HepG2 (cell line): ENCODE measurements around the gene CCDC88C. TPM values are rescaled to one million over a fixed set of nuclear protein-coding genes. Genes with fewer than 3 reads are reported as not detected.
A peak's percentile ranks its signal among the peaks of the same experiment; 100 is the strongest.

Experiments used
- ATAC-seq: fragments of 200-7000 bp; cut with Tn5 transposase; 3 replicates; pipeline ENCODE4 v1.9.1; 2020; ENCODE audit warnings: mild to moderate bottlenecking, moderate library complexity
- BruUV-seq: library from RNA; stranded (reverse); fragments of 400-500 nt; replicated peaks from 2 replicates; lab custom pipeline; 2021; lab: Mats Ljungman, UMichigan
- CTCF ChIA-PET: fragments of 300-600 bp; formaldehyde crosslinking; extraction: SDS; loops from one replicate; lab custom pipeline; 2021; ENCODE audit warnings: low total read pairs, inconsistent platforms, low intra/inter-chr PET ratio; lab: Yijun Ruan, JAX
- POLR2A ChIA-PET: fragments of 350-600 bp; sonication (Branson Sonifier 250); formaldehyde crosslinking; loops from one replicate; lab custom pipeline; 2020; ENCODE audit warnings: antibody characterized with exemption, inconsistent platforms; lab: Yijun Ruan, JAX
- DNase-seq: peaks from one replicate; pipeline ENCODE4 v3.0.0-alpha.2; 2015; ENCODE audit warnings: low spot score
- FAIRE-seq: peaks from 3 replicates; lab custom pipeline; 2011; peaks lifted over from hg19 to GRCh38; lab: Jason Lieb, UNC
- H2AFZ ChIP-seq: one replicate; pipeline ENCODE4 v1.6.1; 2011; ENCODE audit warnings: low read length, inconsistent platforms
- H3K27ac ChIP-seq: fragments of 300-600 bp; 3 replicates; pipeline ENCODE4 v1.8.0; 2011; ENCODE audit warnings: mixed run types, mild to moderate bottlenecking, mixed read lengths, low read length, inconsistent platforms; ENCODE audit not compliant: insufficient read depth; ENCODE audit errors: extremely low read length
- H3K27me3 ChIP-seq, 2 experiments: fragments of 200-600 bp in 1 of 2; 2 replicates in 1 of 2; 3 replicates in 1 of 2; pipeline versions ENCODE4 v1.6.0 to v1.8.0; 2011; ENCODE audit warnings: low read length in 2 of 2, mild to moderate bottlenecking in 2 of 2, moderate library complexity in 2 of 2, inconsistent platforms in 1 of 2; ENCODE audit not compliant: insufficient read depth in 2 of 2, control insufficient read depth in 1 of 2
- H3K36me3 ChIP-seq, 2 experiments: fragments of 200-600 bp in 1 of 2; replicated peaks in 1 of 2; 2 replicates in 1 of 2; 3 replicates in 1 of 2; pipeline versions ENCODE4 v1.5.1 to v1.8.0; 2011; ENCODE audit warnings: low read length in 2 of 2, inconsistent platforms in 1 of 2; ENCODE audit not compliant: insufficient read depth in 2 of 2, control insufficient read depth in 1 of 2
- H3K4me1 ChIP-seq: 2 replicates; pipeline ENCODE4 v1.5.1; 2012; ENCODE audit warnings: low read length, inconsistent platforms; ENCODE audit not compliant: insufficient read depth
- H3K4me2 ChIP-seq: 2 replicates; pipeline ENCODE4 v1.6.0; 2011; ENCODE audit warnings: low read depth, low read length, inconsistent platforms
- H3K4me3 ChIP-seq, 3 experiments: fragments of 200-600 bp in 1 of 3; sonication (generic), shearing (Covaris generic) in 1 of 3; replicated peaks in 1 of 3; 2 replicates each; pipeline ENCODE4 v1.5.1; 2011 to 2016; ENCODE audit warnings: low read length in 3 of 3, inconsistent platforms in 2 of 3, low read depth in 2 of 3, mild to moderate bottlenecking in 2 of 3, control low read depth in 1 of 3, mixed read lengths in 1 of 3; ENCODE audit not compliant: insufficient read depth in 1 of 3
- H3K79me2 ChIP-seq: one replicate; pipeline ENCODE4 v1.6.1; 2011; ENCODE audit warnings: low read length, inconsistent platforms; ENCODE audit not compliant: insufficient read depth
- H3K9ac ChIP-seq: 2 replicates; pipeline ENCODE4 v1.6.0; 2011; ENCODE audit warnings: mild to moderate bottlenecking, low read depth, low read length, inconsistent platforms; ENCODE audit not compliant: insufficient read depth
- H3K9me3 ChIP-seq: 2 replicates; pipeline ENCODE4 v1.5.1; 2012; ENCODE audit warnings: mild to moderate bottlenecking, low read length
- H4K20me1 ChIP-seq: 2 replicates; pipeline ENCODE4 v1.6.0; 2011; ENCODE audit warnings: inconsistent platforms, mild to moderate bottlenecking, low read length, moderate library complexity; ENCODE audit not compliant: insufficient read depth
- AGO1 ChIP-seq: fragments of 200-400 bp; formaldehyde crosslinking; IDR thresholded peaks from 2 replicates; pipeline ENCODE4 v1.6.1; 2017; ENCODE audit warnings: mild to moderate bottlenecking, low read depth, low read length, moderate library complexity; ENCODE audit not compliant: poor library complexity, severe bottlenecking
- AGO2 ChIP-seq: fragments of 200-400 bp; formaldehyde crosslinking; optimal IDR thresholded peaks from 2 replicates; pipeline ENCODE3; 2017; ENCODE audit warnings: mild to moderate bottlenecking, low read depth, low read length, moderate library complexity
- ARNT2 ChIP-seq: sonication (generic); formaldehyde crosslinking; IDR thresholded peaks from 2 replicates; pipeline ENCODE4 v1.8.0; 2022; ENCODE audit warnings: mild to moderate bottlenecking, low read depth, missing genetic modification reagents, moderate library complexity
- CCDC6 ChIP-seq: sonication (generic); formaldehyde crosslinking; IDR thresholded peaks from 2 replicates; pipeline ENCODE4 v1.8.1; 2022; ENCODE audit warnings: mild to moderate bottlenecking, missing genetic modification reagents, moderate library complexity
- ETS1 ChIP-seq: sonication (generic); formaldehyde crosslinking; IDR thresholded peaks from 2 replicates; pipeline ENCODE4 v1.4.0; 2020; ENCODE audit warnings: missing genetic modification reagents
- NAIF1 ChIP-seq: sonication (generic); formaldehyde crosslinking; IDR thresholded peaks from 2 replicates; pipeline ENCODE4 v1.5.0; 2020; ENCODE audit warnings: mild to moderate bottlenecking, missing genetic modification reagents, borderline replicate concordance
- NRL ChIP-seq: sonication (generic); formaldehyde crosslinking; IDR thresholded peaks from 2 replicates; pipeline ENCODE4 v1.5.0; 2020; ENCODE audit warnings: missing genetic modification reagents, mild to moderate bottlenecking, moderate library complexity, borderline replicate concordance
- SNAI1 ChIP-seq: sonication (generic); formaldehyde crosslinking; IDR thresholded peaks from 2 replicates; pipeline ENCODE4 v1.5.0; 2020; ENCODE audit warnings: mild to moderate bottlenecking, missing genetic modification reagents, borderline replicate concordance
- SRSF4 ChIP-seq: fragments of 200-400 bp; formaldehyde crosslinking; IDR thresholded peaks from one replicate; pipeline ENCODE4 v1.6.1; 2018; ENCODE audit warnings: mild to moderate bottlenecking, low read depth, low read length, moderate library complexity; ENCODE audit not compliant: poor library complexity, severe bottlenecking
- SSRP1 ChIP-seq: IDR thresholded peaks from 2 replicates; pipeline ENCODE4 v1.6.1; 2016; ENCODE audit warnings: control low read depth
- TAF15 ChIP-seq: fragments of 200-400 bp; formaldehyde crosslinking; IDR thresholded peaks from one replicate; pipeline ENCODE4 v1.6.1; 2018; ENCODE audit warnings: mild to moderate bottlenecking, low read depth, low read length; ENCODE audit not compliant: poor library complexity, severe bottlenecking
- ZBTB25 ChIP-seq: IDR thresholded peaks from 2 replicates; pipeline ENCODE4 v1.6.1; 2018; ENCODE audit warnings: missing genetic modification reagents
- ZBTB8A ChIP-seq: sonication (generic); formaldehyde crosslinking; IDR thresholded peaks from 2 replicates; pipeline ENCODE4 v1.4.0; 2020; ENCODE audit warnings: mild to moderate bottlenecking, low read depth, missing genetic modification reagents, borderline replicate concordance
- ZNF24 ChIP-seq: fragments of 450-650 bp; IDR thresholded peaks from 2 replicates; pipeline ENCODE4 v1.6.1; 2017; ENCODE audit warnings: antibody characterized with exemption, mild to moderate bottlenecking
- WGBS: methylation state at CpG from one replicate; pipeline ENCODE4 v1.1.6; 2017; ENCODE audit warnings: low lambda C conversion rate; 5-methylcytosine and 5-hydroxymethylcytosine counted together
- in situ Hi-C: cut with HindIII; loops from 2 replicates; pipeline ENCODE4 v1.10.0; 2017; ENCODE audit warnings: low pct_unique_long_range_greater_than_20kb; ENCODE audit not compliant: extremely low pct_ligation_motif_present
- intact Hi-C: fragments of 100-400 bp; cut with micrococcal nuclease; formaldehyde crosslinking; loops from one replicate; pipeline ENCODE4 v1.10.0; 2022; ENCODE audit not compliant: unreplicated experiment
- polyA plus RNA-seq, 8 experiments: library from polyadenylated mRNA; depleted of rRNA in 3 of 8; stranded (reverse) in 7 of 8; unstranded in 1 of 8; fragments of >200 nt; fragmentation: Illumina TruSeq in 4 of 8; extraction: Trizol in 4 of 8; gene quantifications; 2 replicates each; pipeline versions ENCODE4 v1.2.1 to v1.2.3, GENCODE V29; 2011 to 2016; ENCODE audit warnings: low read depth in 4 of 8, missing spikeins in 1 of 8, mixed read lengths in 1 of 8; ENCODE audit not compliant: insufficient read depth in 1 of 8
- total RNA-seq, 5 experiments: library from RNA; depleted of rRNA; stranded (reverse); fragments of >200 nt; fragmentation: Illumina TruSeq; extraction: Trizol; gene quantifications; 2 replicates each; pipeline ENCODE4 v1.2.3, GENCODE V29; 2016; ENCODE audit warnings: low read depth in 1 of 5
- TF ChIP-seq, protein P1 (sequence below): sonication (generic); formaldehyde crosslinking; IDR thresholded peaks from 2 replicates; pipeline ENCODE4 v1.5.0; 2020; ENCODE audit warnings: missing genetic modification reagents, mild to moderate bottlenecking, borderline replicate concordance

The CCDC88C gene
- total and polyA plus RNA-seq, 2 of the 13 experiments (the other 11 are each of a cell fraction or from before 2014, with no cell fraction given), result 3.6 to 11.7 TPM

DNA sequence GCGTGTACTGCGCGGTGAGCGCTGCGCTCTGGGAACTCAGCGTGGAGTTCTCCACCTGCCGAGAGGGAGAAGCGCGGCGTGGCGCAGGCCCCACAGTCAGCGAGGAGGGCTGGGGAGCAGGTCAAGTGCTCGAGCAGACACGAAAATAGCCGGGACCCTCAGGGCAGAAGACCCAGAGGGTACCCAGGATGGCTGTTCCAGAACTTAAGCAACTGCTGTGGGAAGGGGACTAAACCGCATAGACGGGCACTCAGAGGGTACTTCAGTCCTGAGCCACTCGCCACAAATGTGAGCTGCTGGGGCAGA lies 113.7 kb downstream of the CCDC88C start:
- no peak overlapping the region for H3K9ac ChIP-seq
- no peaks in the 10 kb centered on the region for H3K9me3 ChIP-seq
- no peak for TF ChIP-seq ARNT2 (CRISPR knock-in tag)
- TF ChIP-seq ZBTB25 (CRISPR knock-in tag), result no peak
- TF ChIP-seq AGO1, result no peak
- TF ChIP-seq AGO2, result peak; percentile 25
- no peak for TF ChIP-seq CCDC6
- TF ChIP-seq, all 625 proteins: peak for 1
- Histone ChIP-seq H4K20me1 (no peaks in the 10 kb centered on the region), H2AFZ (no peak overlapping the region), H3K4me2 (no peak overlapping the region), H3K27me3 (no peaks in the 10 kb centered on the region), H3K79me2 (no peaks in the 10 kb centered on the region), H3K4me3 (no peak overlapping the region), H3K36me3 (peaks cover 20 to 62% of the 10 kb centered on the region in 2 experiments), H3K4me1 (no peaks in the 10 kb centered on the region), H3K27ac (no peak overlapping the region)
- in situ Hi-C loops (no loop called here), intact Hi-C loops (no loop called here)
- WGBS, result over 99% methylated on average over 18 of the region's 18 CpGs
- CTCF ChIA-PET, result no interaction called here
- POLR2A ChIA-PET, result no interaction called here
- no TSS peak for BruUV-seq
- no peak for ATAC-seq
- DNase-seq, result no peak
- no peak for FAIRE-seq

DNA sequence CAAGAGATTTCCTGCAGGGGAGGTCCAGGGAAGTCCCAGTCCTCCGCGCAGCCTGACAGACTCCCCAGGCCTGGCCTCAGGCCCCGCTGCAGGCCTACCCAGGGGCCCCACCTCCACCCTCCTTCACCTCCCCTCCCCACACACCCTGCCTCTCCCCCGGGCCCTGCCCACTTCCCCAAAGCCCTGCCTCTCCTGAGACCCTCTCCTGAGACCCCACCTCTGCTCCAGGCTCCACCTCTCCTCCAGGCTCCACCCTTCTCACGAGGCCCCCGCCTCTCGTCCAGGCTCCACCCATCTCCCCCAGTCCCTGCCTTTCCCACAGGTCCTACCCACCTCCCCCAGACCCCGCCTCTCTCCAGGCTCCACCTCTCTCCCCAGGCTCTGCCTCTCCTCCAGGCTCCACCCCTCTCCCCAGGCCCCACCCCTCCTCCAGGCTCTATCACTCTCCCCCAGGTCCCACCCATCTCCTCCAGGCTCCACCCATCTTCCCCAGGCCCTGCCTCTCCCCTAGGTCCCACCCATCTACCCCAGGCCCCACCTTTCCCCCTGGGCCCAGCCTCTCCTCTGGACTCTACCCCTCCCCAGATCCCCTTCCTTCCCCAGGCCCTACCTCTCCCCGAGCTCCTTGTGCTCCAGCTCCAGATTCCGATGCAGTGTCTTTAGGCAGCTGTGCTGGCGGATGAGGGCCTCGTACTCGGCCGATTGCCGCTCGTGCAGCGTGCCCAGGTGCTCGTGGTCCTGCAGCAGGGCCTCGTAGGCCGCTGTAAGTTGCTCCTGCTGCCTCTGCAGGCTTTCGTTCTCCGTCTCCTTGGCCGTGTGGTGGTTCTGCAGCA lies 114.3 kb downstream of the CCDC88C start:
- intact Hi-C loops, result no loop called here
- CTCF ChIA-PET, result no interaction called here
- Histone ChIP-seq H3K27ac (no peak overlapping the region), H3K4me2 (no peak overlapping the region), H3K9me3 (no peaks in the 10 kb centered on the region), H4K20me1 (no peaks in the 10 kb centered on the region), H3K79me2 (no peaks in the 10 kb centered on the region), H3K4me3 (no peak overlapping the region), H3K27me3 (no peaks in the 10 kb centered on the region), H3K4me1 (no peaks in the 10 kb centered on the region), H3K9ac (no peak overlapping the region), H2AFZ (no peak overlapping the region), H3K36me3 (peaks cover 20 to 63% of the 10 kb centered on the region in 2 experiments)
- in situ Hi-C loops, result no loop called here
- no peak for FAIRE-seq
- POLR2A ChIA-PET, result no interaction called here
- peak; percentile 92 for ATAC-seq
- WGBS, result 97% methylated on average over 23 of the region's 23 CpGs
- DNase-seq, result peak; percentile 28
- no TSS peak for BruUV-seq
- TF ChIP-seq ZBTB8A (CRISPR knock-in tag) (no peak), ETS1 (CRISPR knock-in tag) (no peak), SNAI1 (CRISPR knock-in tag) (no peak), TAF15 (no peak), SRSF4 (no peak), ZNF24 (no peak), NAIF1 (no peak), NRL (CRISPR knock-in tag) (no peak), SSRP1 (CRISPR knock-in tag) (no peak)
- TF ChIP-seq, protein P1, sequence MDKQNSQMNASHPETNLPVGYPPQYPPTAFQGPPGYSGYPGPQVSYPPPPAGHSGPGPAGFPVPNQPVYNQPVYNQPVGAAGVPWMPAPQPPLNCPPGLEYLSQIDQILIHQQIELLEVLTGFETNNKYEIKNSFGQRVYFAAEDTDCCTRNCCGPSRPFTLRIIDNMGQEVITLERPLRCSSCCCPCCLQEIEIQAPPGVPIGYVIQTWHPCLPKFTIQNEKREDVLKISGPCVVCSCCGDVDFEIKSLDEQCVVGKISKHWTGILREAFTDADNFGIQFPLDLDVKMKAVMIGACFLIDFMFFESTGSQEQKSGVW (CRISPR knock-in tag), result no peak
